H1 (cell line): Measurements from ENCODE around the gene TNS1. TPM values are rescaled to one million over a fixed set of nuclear protein-coding genes. Genes with fewer than 3 reads are reported as not detected.

Experiments
- ASH2L ChIP-seq: fragments of 200-600, 300-600 bp; sonication (generic); IDR thresholded peaks from one replicate; pipeline ENCODE4 v1.7.1; 2017; ENCODE audit warnings: low read length
- ATF3 ChIP-seq: IDR thresholded peaks from 2 replicates; pipeline ENCODE4 v1.6.1; 2011; ENCODE audit warnings: low read depth, mild to moderate bottlenecking, low read length; ENCODE audit not compliant: insufficient read depth
- E2F6 ChIP-seq: IDR thresholded peaks from 2 replicates; pipeline ENCODE4 v1.6.1; 2012; ENCODE audit warnings: inconsistent platforms
- EGR1 ChIP-seq: IDR thresholded peaks from 2 replicates; pipeline ENCODE4 v1.6.1; 2011; ENCODE audit warnings: low read depth, low read length, borderline replicate concordance
- GTF2F1 ChIP-seq: IDR thresholded peaks from 2 replicates; pipeline ENCODE4 v1.6.1; 2012; ENCODE audit warnings: low read depth, low read length, improper control_type of control experiment, borderline replicate concordance
- KDM5A ChIP-seq: fragments of 200-600 bp; IDR thresholded peaks from 2 replicates; pipeline ENCODE4 v1.7.1; 2012; ENCODE audit warnings: mild to moderate bottlenecking, low read length, inconsistent platforms, mixed read lengths
- TAF7 ChIP-seq: optimal IDR thresholded peaks from 2 replicates; pipeline ENCODE3; 2011; ENCODE audit warnings: low read depth, mild to moderate bottlenecking, inconsistent platforms, low read length, moderate library complexity, borderline replicate concordance
- polyA plus RNA-seq, 7 experiments: library from polyadenylated mRNA; depleted of rRNA in 3 of 7; stranded (reverse) in 5 of 7; unstranded in 2 of 7; fragments of >200 nt in 5 of 7; fragments of 200-250 nt in 2 of 7; gene quantifications; 1 replicate in 5 of 7; 2 replicates in 1 of 7; 4 replicates in 1 of 7; pipeline versions ENCODE4 v1.2.1 to v1.2.3, GENCODE V29; 2011 to 2013; ENCODE audit warnings: missing spikeins in 2 of 7, mixed read lengths in 2 of 7
- total RNA-seq: library from RNA; stranded (reverse); fragmentation: NEBNext Ultra II Directional; extraction: Animal tissue kit (Norgen Biotek cat#: 25700); gene quantifications from 2 replicates; pipeline ENCODE4 v1.2.1, GENCODE V29; 2021

The TNS1 gene
- total and polyA plus RNA-seq, 2 of the 8 experiments (the other 6 are each of a cell fraction or from before 2014, with no cell fraction given), result 1.5 to 5.1 TPM

DNA sequence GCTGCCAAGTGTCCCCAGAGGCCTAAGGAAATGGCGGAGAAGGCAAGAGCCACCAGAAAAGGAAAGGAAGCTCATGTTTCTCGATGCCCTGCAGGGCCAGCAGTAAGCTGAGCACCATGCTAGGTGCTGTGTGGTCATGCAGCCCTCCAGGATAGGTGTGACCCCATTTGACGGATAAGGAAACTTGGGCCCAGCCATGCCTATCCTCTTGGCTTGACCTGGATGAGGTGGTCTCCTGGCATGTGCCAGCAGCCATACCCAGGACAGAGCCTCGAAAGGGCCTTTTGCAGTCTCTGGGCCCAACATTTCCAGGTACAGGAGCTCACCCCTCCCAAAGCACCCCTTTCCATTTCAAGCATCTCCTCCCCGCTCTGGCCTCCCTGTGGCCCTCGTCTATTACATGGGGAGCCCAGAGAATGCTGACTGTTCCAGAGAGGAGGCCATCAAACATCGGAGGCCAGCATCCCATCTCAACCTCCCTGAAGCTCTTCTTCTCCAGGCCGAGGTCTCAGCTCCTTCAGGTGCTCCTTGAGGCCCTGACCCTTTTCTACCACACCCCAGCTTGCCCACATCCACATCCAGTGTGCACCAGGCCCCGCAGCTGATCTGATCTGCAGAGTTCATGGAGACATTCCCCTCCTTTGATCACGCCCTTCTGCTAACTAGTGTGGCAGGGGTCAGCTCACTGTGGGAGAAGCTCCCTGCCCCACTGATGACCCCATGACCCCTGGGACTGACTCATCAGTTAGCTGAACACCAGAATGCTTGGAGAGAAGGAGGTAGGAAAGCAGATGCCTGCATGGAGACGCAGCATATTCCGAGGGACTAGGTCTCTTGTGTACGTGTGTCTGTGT lies 208.4 kb downstream of the TNS1 start (continued):
- no peak for TF ChIP-seq GTF2F1
- TF ChIP-seq E2F6, result no peak
- no peak for TF ChIP-seq EGR1
- TF ChIP-seq ASH2L, result no peak
- no peak for TF ChIP-seq ATF3
- TF ChIP-seq TAF7, result no peak
- no peak for TF ChIP-seq KDM5A
